GM12878 (cell line): Measurements from ENCODE around the gene GJD2. TPM values are rescaled to one million over a fixed set of nuclear protein-coding genes. Genes with fewer than 3 reads are reported as not detected.

Experiments
- ATAC-seq: fragments of 200-7000 bp; cut with Tn5 transposase; 3 replicates; pipeline ENCODE4 v1.9.1; 2020; ENCODE audit warnings: mild to moderate bottlenecking, moderate library complexity
- BruUV-seq: library from RNA; stranded (reverse); fragments of 400-500 nt; replicated peaks from 2 replicates; lab custom pipeline; 2021; lab: Mats Ljungman, UMichigan
- CTCF ChIA-PET: fragments of 300-600 bp; sonication (Branson Sonifier 250); formaldehyde crosslinking; extraction: SDS; loops from one replicate; lab custom pipeline; 2021; ENCODE audit warnings: inconsistent platforms; lab: Yijun Ruan, JAX
- POLR2A ChIA-PET: fragments of 350-600 bp; formaldehyde crosslinking; extraction: SDS; loops from one replicate; lab custom pipeline; 2021; ENCODE audit warnings: inconsistent platforms; lab: Charles Lee
- RAD21 ChIA-PET: fragments of 300-600 bp; sonication (Branson Sonifier 250); formaldehyde crosslinking; loops from one replicate; lab custom pipeline; 2023; ENCODE audit warnings: antibody characterized with exemption; ENCODE audit not compliant: unreplicated experiment; lab: Charles Lee
- SMC1A ChIA-PET: fragments of 300-600 bp; sonication (Branson Sonifier 250); formaldehyde crosslinking; loops from one replicate; lab custom pipeline; 2023; ENCODE audit not compliant: unreplicated experiment, uncharacterized antibody; lab: Charles Lee
- DNase-seq: peaks from one replicate; pipeline ENCODE4 v3.0.0-alpha.2; 2011; ENCODE audit warnings: low read depth, low spot score
- FAIRE-seq: peaks from 3 replicates; lab custom pipeline; 2011; peaks lifted over from hg19 to GRCh38; lab: Jason Lieb, UNC
- H2AFZ ChIP-seq: 2 replicates; pipeline ENCODE4 v1.6.0; 2011; ENCODE audit warnings: low read depth, low read length, control low read depth; ENCODE audit not compliant: control insufficient read depth
- H3K27ac ChIP-seq: 2 replicates; pipeline ENCODE4 v1.5.1; 2011; ENCODE audit warnings: control low read depth; ENCODE audit not compliant: control insufficient read depth, insufficient read depth
- H3K27me3 ChIP-seq, 2 experiments: replicated peaks in 1 of 2; 2 replicates each; pipeline versions ENCODE4 v1.6.0 to v1.6.1; 2011; ENCODE audit warnings: low read length in 1 of 2; ENCODE audit not compliant: control insufficient read depth in 2 of 2, insufficient read depth in 2 of 2
- H3K36me3 ChIP-seq, 2 experiments: 2 replicates each; pipeline ENCODE4 v1.5.1; 2011; ENCODE audit warnings: low read length in 1 of 2; ENCODE audit not compliant: control insufficient read depth in 2 of 2, insufficient read depth in 2 of 2
- H3K4me1 ChIP-seq: 2 replicates; pipeline ENCODE4 v1.6.1; 2011; ENCODE audit warnings: mild to moderate bottlenecking, low read length, moderate library complexity, mixed read lengths; ENCODE audit not compliant: control insufficient read depth, insufficient read depth
- H3K4me2 ChIP-seq: 2 replicates; pipeline ENCODE4 v1.6.0; 2011; ENCODE audit warnings: control low read depth; ENCODE audit not compliant: control insufficient read depth, insufficient read depth
- H3K4me3 ChIP-seq: fragments of 200-600 bp; sonication (generic); 2 replicates; pipeline ENCODE4 v1.5.1; 2016
- H3K79me2 ChIP-seq: 2 replicates; pipeline ENCODE4 v1.6.0; 2011; ENCODE audit warnings: low read length; ENCODE audit not compliant: control insufficient read depth, insufficient read depth
- H3K9ac ChIP-seq: 2 replicates; pipeline ENCODE4 v1.8.0; 2011; ENCODE audit warnings: low read length, control low read depth, mixed read lengths; ENCODE audit not compliant: control insufficient read depth, insufficient read depth
- H3K9me3 ChIP-seq: replicated peaks from 3 replicates; pipeline ENCODE4 v1.5.1; 2011; ENCODE audit warnings: mild to moderate bottlenecking, low read length; ENCODE audit not compliant: control insufficient read depth, insufficient read depth
- H4K20me1 ChIP-seq: 2 replicates; pipeline ENCODE4 v1.6.0; 2011; ENCODE audit not compliant: control insufficient read depth, insufficient read depth
- BACH1 ChIP-seq: fragments of 450-650 bp; IDR thresholded peaks from 2 replicates; pipeline ENCODE4 v1.6.1; 2017; ENCODE audit warnings: mild to moderate bottlenecking, borderline replicate concordance
- BCL11A ChIP-seq: IDR thresholded peaks from 2 replicates; pipeline ENCODE4 v1.6.1; 2011; ENCODE audit warnings: low read depth, low read length
- CREM ChIP-seq: IDR thresholded peaks from 2 replicates; pipeline ENCODE4 v1.6.1; 2014; ENCODE audit warnings: antibody characterized with exemption, low read depth
- EGR1 ChIP-seq, 2 experiments: IDR thresholded peaks; 1 replicate in 1 of 2; 2 replicates in 1 of 2; pipeline ENCODE4 v1.6.1; 2011 to 2012; ENCODE audit warnings: low read depth in 2 of 2, low read length in 2 of 2, borderline replicate concordance in 1 of 2, mild to moderate bottlenecking in 1 of 2, moderate library complexity in 1 of 2
- EP300 ChIP-seq, 2 experiments: fragments of 150-350 bp in 1 of 2; IDR thresholded peaks; 2 replicates each; pipeline ENCODE4 v1.6.1; 2011 to 2012; ENCODE audit warnings: low read depth in 2 of 2, low read length in 2 of 2, borderline replicate concordance in 1 of 2, improper control_type of control experiment in 1 of 2, inconsistent platforms in 1 of 2; ENCODE audit not compliant: control insufficient read depth in 1 of 2
- FOXK2 ChIP-seq: fragments of 450-650 bp; IDR thresholded peaks from 2 replicates; pipeline ENCODE4 v1.6.1; 2017; ENCODE audit warnings: mild to moderate bottlenecking, moderate library complexity
- KLF5 ChIP-seq: fragments of 450-650 bp; IDR thresholded peaks from 2 replicates; pipeline ENCODE4 v1.6.1; 2014; ENCODE audit warnings: mild to moderate bottlenecking; ENCODE audit not compliant: partially characterized antibody
- MTA3 ChIP-seq: IDR thresholded peaks from 2 replicates; pipeline ENCODE4 v1.6.1; 2012; ENCODE audit warnings: low read length, inconsistent platforms, borderline replicate concordance
- NBN ChIP-seq: fragments of 450-650 bp; IDR thresholded peaks from 2 replicates; pipeline ENCODE4 v1.6.1; 2016
- PAX8 ChIP-seq: fragments of 450-650 bp; IDR thresholded peaks from 2 replicates; pipeline ENCODE4 v1.6.1; 2017; ENCODE audit warnings: mild to moderate bottlenecking, moderate library complexity
- ZNF622 ChIP-seq: fragments of 450-650 bp; IDR thresholded peaks from 2 replicates; pipeline ENCODE4 v1.6.1; 2017; ENCODE audit warnings: mild to moderate bottlenecking, inconsistent platforms
- WGBS: methylation state at CpG from one replicate; pipeline ENCODE4 v1.1.6; 2016; ENCODE audit warnings: low lambda C conversion rate; ENCODE audit not compliant: insufficient replicate concordance, insufficient coverage; ENCODE audit errors: missing lambda C conversion rate; 5-methylcytosine and 5-hydroxymethylcytosine counted together
- in situ Hi-C: fragments of 300-500 bp; cut with MboI; formaldehyde crosslinking; loops from 9 replicates; pipeline ENCODE4 v1.14.3; 2018; ENCODE audit warnings: mixed read lengths
- intact Hi-C: fragments of 100-400 bp; cut with micrococcal nuclease; formaldehyde crosslinking; loops from one replicate; pipeline ENCODE4 v1.14.2; 2022; ENCODE audit not compliant: unreplicated experiment
- polyA plus RNA-seq, 11 experiments: library from polyadenylated mRNA; depleted of rRNA in 4 of 11; unstranded in 6 of 11; stranded (reverse) in 5 of 11; fragments of >200 nt; fragmentation: Nextera tagmentation in 4 of 11; fragmentation: Illumina TruSeq in 1 of 11; extraction: Ambion mirVana in 4 of 11; extraction: Trizol in 1 of 11; gene quantifications; 1 replicate in 1 of 11; 2 replicates in 10 of 11; pipeline versions ENCODE4 v1.2.1 to v1.2.3, GENCODE V29; 2011 to 2016; ENCODE audit warnings: inconsistent platforms in 2 of 11, missing spikeins in 2 of 11, low read depth in 1 of 11
- total RNA-seq, 4 experiments: library from RNA; depleted of rRNA in 3 of 4; stranded (reverse); fragments of >200 nt in 3 of 4; fragmentation: Illumina TruSeq in 1 of 4; extraction: Trizol in 1 of 4; gene quantifications; 2 replicates each; pipeline versions ENCODE4 v1.2.1 to v1.2.3, GENCODE V29; 2013 to 2021
- TF ChIP-seq, protein P1 (sequence below): fragments of 450-650 bp; IDR thresholded peaks from 2 replicates; pipeline ENCODE4 v1.6.1; 2017; ENCODE audit warnings: mild to moderate bottlenecking, low read depth, inconsistent platforms; ENCODE audit not compliant: poor library complexity, severe bottlenecking
- TF ChIP-seq, protein P2 (sequence below): fragments of 450-650 bp; IDR thresholded peaks from 2 replicates; pipeline ENCODE4 v1.6.1; 2016; ENCODE audit warnings: mild to moderate bottlenecking

GJD2 gene
- total and polyA plus RNA-seq, 10 of the 15 experiments (the other 5 are each of a cell fraction or from before 2014, with no cell fraction given), result not detected

DNA sequence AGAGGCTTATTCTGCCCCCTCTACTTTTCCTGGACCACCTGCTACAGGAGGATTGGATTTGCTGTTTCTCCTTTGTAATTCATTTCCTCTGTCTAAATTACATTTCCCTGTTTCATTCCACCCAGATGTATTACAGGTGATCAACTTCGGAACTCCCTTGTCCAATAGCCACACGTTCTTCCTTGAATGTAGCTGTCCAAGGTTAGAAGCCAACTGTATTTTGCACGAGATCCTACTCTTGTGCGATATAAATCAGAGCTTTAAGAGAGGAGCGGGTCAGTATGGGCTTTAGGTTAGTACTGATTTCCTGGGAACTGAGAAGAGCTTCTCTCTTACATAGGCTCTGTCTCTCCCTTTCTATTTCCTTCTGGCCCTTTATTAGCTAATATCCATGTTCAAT lies 20.5 kb downstream of the GJD2 start:
- ChIA-PET CTCF (no interaction called here), POLR2A (no interaction called here), SMC1A (no interaction called here), RAD21 (no interaction called here)
- FAIRE-seq (no peak), ATAC-seq (no peak), DNase-seq (no peak)
- Histone ChIP-seq H3K27me3 (peaks cover 0 to 3% of the 10 kb centered on the region in 2 experiments; a peak in 1 of 4 replicates), H4K20me1 (no peaks in the 10 kb centered on the region), H3K27ac (no peak overlapping the region), H2AFZ (no peak overlapping the region), H3K79me2 (no peaks in the 10 kb centered on the region), H3K4me2 (no peak overlapping the region), H3K9ac (no peak overlapping the region), H3K4me3 (no peak overlapping the region), H3K4me1 (no peaks in the 10 kb centered on the region), H3K36me3 (no peaks in the 10 kb centered on the region), H3K9me3 (no peaks in the 10 kb centered on the region)
- in situ Hi-C loops, result no loop called here
- no TSS peak for BruUV-seq
- 51% methylated on average over 5 of the region's 5 CpGs for WGBS
- no peak for TF ChIP-seq PAX8
- no peak for TF ChIP-seq EGR1 (IDR thresholded peaks at IDR 0.05; ENCODE audit: borderline replicate concordance in 1 of 2, low read depth in 2 of 2, low read length in 2 of 2)
- no peak for TF ChIP-seq CREM
- TF ChIP-seq NBN, result no peak
- TF ChIP-seq, protein P1, sequence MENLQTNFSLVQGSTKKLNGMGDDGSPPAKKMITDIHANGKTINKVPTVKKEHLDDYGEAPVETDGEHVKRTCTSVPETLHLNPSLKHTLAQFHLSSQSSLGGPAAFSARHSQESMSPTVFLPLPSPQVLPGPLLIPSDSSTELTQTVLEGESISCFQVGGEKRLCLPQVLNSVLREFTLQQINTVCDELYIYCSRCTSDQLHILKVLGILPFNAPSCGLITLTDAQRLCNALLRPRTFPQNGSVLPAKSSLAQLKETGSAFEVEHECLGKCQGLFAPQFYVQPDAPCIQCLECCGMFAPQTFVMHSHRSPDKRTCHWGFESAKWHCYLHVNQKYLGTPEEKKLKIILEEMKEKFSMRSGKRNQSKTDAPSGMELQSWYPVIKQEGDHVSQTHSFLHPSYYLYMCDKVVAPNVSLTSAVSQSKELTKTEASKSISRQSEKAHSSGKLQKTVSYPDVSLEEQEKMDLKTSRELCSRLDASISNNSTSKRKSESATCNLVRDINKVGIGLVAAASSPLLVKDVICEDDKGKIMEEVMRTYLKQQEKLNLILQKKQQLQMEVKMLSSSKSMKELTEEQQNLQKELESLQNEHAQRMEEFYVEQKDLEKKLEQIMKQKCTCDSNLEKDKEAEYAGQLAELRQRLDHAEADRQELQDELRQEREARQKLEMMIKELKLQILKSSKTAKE, result no peak
- TF ChIP-seq EP300 (IDR thresholded peaks at IDR 0.05; ENCODE audit: borderline replicate concordance in 1 of 2, control insufficient read depth in 1 of 2, low read depth in 2 of 2, low read length in 2 of 2), result no peak
- TF ChIP-seq, protein P2, sequence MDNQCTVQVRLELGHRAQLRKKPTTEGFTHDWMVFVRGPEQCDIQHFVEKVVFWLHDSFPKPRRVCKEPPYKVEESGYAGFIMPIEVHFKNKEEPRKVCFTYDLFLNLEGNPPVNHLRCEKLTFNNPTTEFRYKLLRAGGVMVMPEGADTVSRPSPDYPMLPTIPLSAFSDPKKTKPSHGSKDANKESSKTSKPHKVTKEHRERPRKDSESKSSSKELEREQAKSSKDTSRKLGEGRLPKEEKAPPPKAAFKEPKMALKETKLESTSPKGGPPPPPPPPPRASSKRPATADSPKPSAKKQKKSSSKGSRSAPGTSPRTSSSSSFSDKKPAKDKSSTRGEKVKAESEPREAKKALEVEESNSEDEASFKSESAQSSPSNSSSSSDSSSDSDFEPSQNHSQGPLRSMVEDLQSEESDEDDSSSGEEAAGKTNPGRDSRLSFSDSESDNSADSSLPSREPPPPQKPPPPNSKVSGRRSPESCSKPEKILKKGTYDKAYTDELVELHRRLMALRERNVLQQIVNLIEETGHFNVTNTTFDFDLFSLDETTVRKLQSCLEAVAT, result no peak
- TF ChIP-seq ZNF622, result no peak
- no peak for TF ChIP-seq KLF5
- no peak for TF ChIP-seq BACH1
- no peak for TF ChIP-seq MTA3
- no peak for TF ChIP-seq FOXK2
- TF ChIP-seq BCL11A, result no peak
- intact Hi-C loops, result no loop called here
